Measurements from ENCODE around the gene ZNF184.

The ZNF184 gene

GRCh38 chr6:27472617-27473400, at the start of gene ZNF184:
Gene ZNF184 (minus strand): TSS chr6:27473105. CDS start chr6:27472294, 811 bp downstream.
- FAIRE-seq (peak; percentile 13), DNase-seq (ENCODE audit: low spot score) (peak; percentile 94)

DNA sequence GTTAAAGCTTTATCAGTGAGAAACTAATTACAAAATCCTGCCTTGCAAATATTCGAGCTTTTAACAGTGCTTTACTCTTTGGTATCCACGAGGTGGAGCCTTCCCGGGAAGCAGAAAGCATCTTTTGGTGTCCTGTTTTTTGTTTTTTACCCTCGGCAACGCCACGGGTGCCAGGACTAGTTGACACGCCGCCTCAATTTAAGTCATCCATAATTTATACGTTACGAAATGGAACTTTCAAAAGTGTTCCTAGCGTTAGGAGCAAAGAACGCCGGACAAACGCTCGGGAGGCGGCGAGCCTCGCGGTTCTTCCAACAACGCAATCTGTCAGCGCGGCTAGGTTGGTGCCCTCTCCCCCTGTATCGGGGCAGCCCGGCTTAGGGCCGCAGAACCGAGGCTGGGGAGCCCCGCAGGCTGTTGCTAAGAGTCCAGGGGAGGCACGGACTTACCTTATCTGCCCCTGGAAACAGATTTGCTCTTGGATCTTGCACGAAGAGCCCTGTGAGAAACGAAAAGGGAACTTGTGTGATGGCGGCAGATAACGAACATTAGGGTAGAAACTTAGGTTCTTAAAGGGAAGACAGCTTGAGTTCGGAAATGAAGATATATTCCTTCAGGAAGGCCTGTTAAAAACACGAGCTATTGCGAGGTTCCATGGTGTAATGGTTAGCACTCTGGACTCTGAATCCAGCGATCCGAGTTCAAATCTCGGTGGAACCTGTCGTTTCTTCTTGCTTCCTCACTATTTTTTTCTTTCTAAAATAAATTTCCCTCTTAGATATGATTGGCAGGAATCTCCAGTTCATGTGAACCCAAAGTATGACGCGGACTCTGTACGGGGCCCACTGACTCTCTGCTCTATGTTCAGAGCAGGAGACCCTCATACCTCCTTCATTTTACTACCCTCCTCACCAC, 46.2 kb upstream of the ZNF184 start:
- FAIRE-seq (no peak), DNase-seq (ENCODE audit: low spot score) (peak; percentile 65)

DNA sequence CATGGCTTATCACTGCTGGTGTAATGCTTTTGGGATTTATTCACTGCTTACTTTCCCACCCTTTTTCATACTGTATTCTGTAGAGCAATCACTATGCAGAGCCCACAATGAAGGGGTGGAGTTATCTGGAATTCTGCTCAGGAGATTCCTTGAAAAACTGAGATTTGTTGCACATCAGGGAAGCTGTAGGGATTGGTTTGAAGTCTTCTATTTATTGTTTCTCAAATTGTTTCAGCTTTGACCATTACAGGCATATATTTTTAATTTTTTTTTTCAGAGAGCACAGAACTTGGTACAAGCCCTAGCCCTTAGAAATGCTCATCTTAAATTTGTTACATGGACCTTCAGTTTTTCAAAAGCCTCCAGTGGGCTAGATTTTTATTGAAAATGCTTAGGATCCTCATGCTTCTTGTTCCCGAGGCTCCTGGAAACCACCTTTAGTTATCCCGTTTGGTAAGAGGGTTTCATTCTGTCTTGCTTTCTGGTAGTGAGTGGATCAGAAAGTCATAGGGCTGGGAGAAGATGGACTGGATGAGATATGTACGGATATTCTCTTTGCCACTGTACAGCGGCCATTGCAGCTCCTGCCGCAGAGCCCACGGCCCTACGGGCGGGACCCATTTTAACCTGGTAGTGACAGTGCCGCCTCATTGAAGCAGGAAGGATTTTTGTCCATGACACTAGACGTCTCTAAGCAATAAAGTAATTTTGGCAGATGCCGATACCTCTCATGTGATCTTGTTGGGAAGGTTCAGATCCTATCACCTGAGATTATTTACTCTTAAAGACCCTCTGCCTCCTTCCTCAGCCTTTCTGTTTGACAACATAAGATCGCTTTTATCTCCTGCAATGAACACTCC, 45.3 kb upstream of the ZNF184 start:
- DNase-seq (ENCODE audit: low spot score) (peak; percentile 33), FAIRE-seq (no peak)

GRCh38 chr6:27517238-27517637, 44.3 kb upstream of the ZNF184 start:
- FAIRE-seq = no peak
- DNase-seq (ENCODE audit: low spot score) = no peak

DNA sequence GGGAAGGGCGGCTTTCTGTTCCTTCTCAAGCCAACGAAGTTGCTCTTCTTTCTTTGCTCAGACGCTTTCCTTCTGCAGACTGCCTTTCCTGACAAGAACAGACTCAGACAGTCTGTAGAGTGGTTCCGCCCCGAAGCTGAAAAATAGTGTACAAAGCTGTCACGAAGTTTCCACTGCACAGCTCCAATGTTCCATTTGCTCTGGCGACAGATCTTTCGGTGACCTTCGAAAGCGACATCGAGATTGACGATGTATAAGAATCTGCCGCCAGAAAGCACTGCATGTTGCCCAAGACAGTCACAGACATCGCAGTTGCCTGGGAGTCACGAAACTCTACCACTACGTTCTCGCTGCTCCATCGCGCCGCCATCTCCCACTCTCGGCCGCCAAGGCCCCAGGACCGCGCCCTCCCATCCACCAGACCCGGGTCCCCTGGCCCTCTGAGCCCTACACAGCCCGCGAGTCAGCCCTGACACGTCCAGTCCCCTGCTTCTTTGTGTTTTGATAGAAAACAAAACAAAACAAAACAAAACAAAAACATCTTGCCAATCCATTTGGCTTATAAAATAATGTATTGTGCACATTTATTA, 42.1 kb upstream of the ZNF184 start:
- DNase-seq (ENCODE audit: low spot score) (no peak), FAIRE-seq (no peak)

GRCh38 chr6:27512525-27512924, 39.6 kb upstream of the ZNF184 start:
- DNase-seq (ENCODE audit: low spot score) (no peak), FAIRE-seq (no peak)

GRCh38 chr6:27507041-27507956, 34.4 kb upstream of the ZNF184 start:
- no peak for FAIRE-seq
- DNase-seq (ENCODE audit: low spot score) = no peak

GRCh38 chr6:27505209-27506027, 32.5 kb upstream of the ZNF184 start:
- DNase-seq (ENCODE audit: low spot score) = peak; percentile 65
- FAIRE-seq = peak; percentile 61

DNA sequence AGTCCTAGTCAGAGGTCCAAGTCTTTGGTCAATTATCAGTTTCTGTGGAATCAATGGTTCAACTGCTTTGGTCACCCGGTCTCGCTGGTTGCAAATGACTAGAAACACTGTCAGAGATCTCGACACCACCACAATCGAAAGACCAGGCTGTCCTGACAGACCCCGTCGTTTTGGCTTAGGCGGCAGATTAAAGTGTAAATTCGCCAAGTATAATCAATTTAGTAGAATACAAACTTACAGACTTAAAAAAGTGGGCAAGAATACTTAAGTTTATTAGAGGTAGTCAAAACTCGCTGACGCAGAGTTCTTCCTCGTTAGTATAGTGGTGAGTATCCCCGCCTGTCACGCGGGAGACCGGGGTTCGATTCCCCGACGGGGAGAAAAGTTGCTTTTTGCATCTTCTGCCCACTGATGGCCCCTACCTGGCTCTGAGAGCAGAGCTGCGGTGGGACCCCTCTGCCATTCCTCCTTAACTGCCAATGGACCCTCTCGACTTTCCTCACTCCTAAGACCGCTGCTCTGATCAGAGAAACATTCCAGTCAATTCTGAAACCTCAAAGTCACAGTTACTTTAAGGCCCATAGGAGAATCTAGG, 30.6 kb upstream of the ZNF184 start:
- DNase-seq (ENCODE audit: low spot score) (peak; percentile 29), FAIRE-seq (no peak)

DNA sequence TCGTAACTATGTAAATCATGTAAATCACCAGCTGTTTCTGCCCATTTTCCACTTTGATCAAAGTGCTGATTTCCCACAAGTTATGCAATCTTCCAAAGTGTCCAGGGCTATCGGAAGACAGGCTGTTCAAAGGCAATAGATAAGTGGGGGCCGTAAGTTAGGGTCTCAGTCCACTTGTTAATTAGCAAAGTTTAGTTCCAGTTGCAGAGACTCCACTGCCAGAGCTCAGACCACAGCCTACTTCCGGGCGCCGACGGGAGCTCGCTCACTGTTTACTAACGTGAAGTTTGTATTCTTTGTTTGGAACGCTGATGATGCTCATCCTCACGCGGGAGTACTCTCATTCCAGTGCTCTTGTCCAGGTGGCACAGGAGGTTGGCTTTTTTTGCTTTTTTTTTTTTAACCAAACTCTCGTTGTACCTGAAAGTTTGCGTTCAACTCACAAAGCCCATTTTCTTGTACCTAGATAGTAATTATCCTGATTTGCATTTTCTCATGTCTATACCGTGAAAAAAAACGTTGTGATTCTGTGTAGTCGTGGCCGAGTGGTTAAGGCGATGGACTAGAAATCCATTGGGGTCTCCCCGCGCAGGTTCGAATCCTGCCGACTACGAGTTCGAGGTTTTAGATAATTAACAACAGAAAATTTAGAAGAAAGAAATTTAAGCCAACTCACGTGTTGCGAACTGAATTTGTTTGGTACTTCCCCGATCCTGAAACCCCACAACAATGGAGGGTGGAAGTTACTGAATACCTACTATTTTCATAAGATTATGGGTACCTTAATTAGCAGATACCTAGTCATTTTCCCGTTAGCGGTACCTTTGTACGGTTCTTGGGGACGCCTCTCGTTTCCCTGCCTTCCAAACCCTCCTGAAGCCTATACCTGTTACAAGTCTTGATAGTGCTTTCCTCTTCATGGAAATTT, 29.9 kb upstream of the ZNF184 start:
- DNase-seq (ENCODE audit: low spot score) = peak; percentile 62
- no peak for FAIRE-seq

- FAIRE-seq = no peak
- no peak for DNase-seq (ENCODE audit: low spot score)
Observed at GRCh38 chr6:27501187-27501586, 28.3 kb upstream of the ZNF184 start.

- no peak for FAIRE-seq
Observed at GRCh38 chr6:27500177-27500576, 27.3 kb upstream of the ZNF184 start.

GRCh38 chr6:27495386-27496135, 22.7 kb upstream of the ZNF184 start:
- no peak for FAIRE-seq
- DNase-seq (ENCODE audit: low spot score) = peak; percentile 49

More at GRCh38 chr6:27500177-27500576, 27.3 kb upstream of the ZNF184 start:
- no peak for DNase-seq (ENCODE audit: low spot score)

GRCh38 chr6:27494987-27495385, 22.1 kb upstream of the ZNF184 start:
- no peak for FAIRE-seq
- no peak for DNase-seq (ENCODE audit: low spot score)

- DNase-seq (ENCODE audit: low spot score) = no peak
- FAIRE-seq = no peak
Observed at GRCh38 chr6:27494103-27494502, 21.2 kb upstream of the ZNF184 start.

DNA sequence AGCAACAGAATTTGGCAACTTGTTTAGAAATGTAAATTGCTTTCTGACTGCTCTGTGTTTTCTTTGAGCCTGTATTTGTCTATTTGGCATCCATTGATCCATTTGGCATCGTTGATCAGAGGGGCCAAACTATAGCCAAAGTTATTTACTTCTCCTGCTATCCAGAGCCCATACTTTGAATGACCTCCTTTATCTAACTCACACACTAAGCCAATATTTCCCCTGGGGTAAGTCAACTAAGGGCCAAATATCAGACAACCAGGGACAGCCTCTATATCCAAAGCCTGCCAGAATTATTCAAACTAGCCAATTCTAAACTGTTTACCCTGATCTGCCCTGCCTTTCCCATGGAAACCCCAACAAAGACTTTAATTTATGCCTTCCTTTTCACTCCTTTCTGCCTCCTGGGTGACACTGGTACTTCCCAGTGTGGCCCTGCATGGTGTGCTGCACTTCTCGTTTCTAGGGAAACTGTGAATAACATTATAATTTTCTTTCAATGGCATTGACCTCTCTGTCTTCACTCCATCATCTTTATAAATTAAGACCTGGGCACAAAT, 19.8 kb upstream of the ZNF184 start:
- no peak for FAIRE-seq
- no peak for DNase-seq (ENCODE audit: low spot score)

All from urothelium cell line (cell line).